ENCODE measurements around the gene RGL4.
"Not testable (repeated sequence)": the region's sequence is repeated elsewhere in the genome, so short reads cannot be mapped to it uniquely, and the experiment has no call there.

Gene RGL4

GRCh38 chr22:23690713-23691112, at the start of gene RGL4:
Gene RGL4, plus strand, starts transcription at chr22:23691013. Its CDS starts 1,018 bp downstream, at chr22:23692031.
- H3K4me3 ChIP-seq (ENCODE audit: low read depth, low read length): no peak within 1 kb of the TSS
- no peak for DNase-seq (ENCODE audit: low read depth)
- TF ChIP-seq CTCF (IDR thresholded peaks at IDR 0.05; ENCODE audit: control insufficient read depth, extremely low read depth, insufficient read depth): no peak

- DNase-seq (ENCODE audit: low read depth); H3K4me3 ChIP-seq (ENCODE audit: low read depth, low read length): not testable (repeated sequence)
Measured at GRCh38 chr22:23646526-23646925, 44.3 kb upstream of the RGL4 start.

- TF ChIP-seq CTCF (IDR thresholded peaks at IDR 0.05; ENCODE audit: control insufficient read depth, extremely low read depth, insufficient read depth): no peak
- no peak for DNase-seq (ENCODE audit: low read depth)
- H3K4me3 ChIP-seq (ENCODE audit: low read depth, low read length): no peak overlapping the region
Measured at GRCh38 chr22:23649071-23649501, 41.7 kb upstream of the RGL4 start.

- no peak overlapping the region for H3K4me3 ChIP-seq (ENCODE audit: low read depth, low read length)
- no peak for DNase-seq (ENCODE audit: low read depth)
- TF ChIP-seq CTCF (IDR thresholded peaks at IDR 0.05; ENCODE audit: control insufficient read depth, extremely low read depth, insufficient read depth): no peak
Measured at GRCh38 chr22:23651676-23652075, 39.1 kb upstream of the RGL4 start.

GRCh38 chr22:23652286-23652685, 38.5 kb upstream of the RGL4 start:
- no peak for TF ChIP-seq CTCF (IDR thresholded peaks at IDR 0.05; ENCODE audit: control insufficient read depth, extremely low read depth, insufficient read depth)
- H3K4me3 ChIP-seq (ENCODE audit: low read depth, low read length): no peak overlapping the region
- DNase-seq (ENCODE audit: low read depth): no peak

GRCh38 chr22:23652711-23653110, 38.1 kb upstream of the RGL4 start:
- TF ChIP-seq CTCF (IDR thresholded peaks at IDR 0.05; ENCODE audit: control insufficient read depth, extremely low read depth, insufficient read depth): no peak
- DNase-seq (ENCODE audit: low read depth): no peak
- H3K4me3 ChIP-seq (ENCODE audit: low read depth, low read length): no peak overlapping the region

- no peak for DNase-seq (ENCODE audit: low read depth)
- no peak for TF ChIP-seq CTCF (IDR thresholded peaks at IDR 0.05; ENCODE audit: control insufficient read depth, extremely low read depth, insufficient read depth)
- no peak overlapping the region for H3K4me3 ChIP-seq (ENCODE audit: low read depth, low read length)
Measured at GRCh38 chr22:23655891-23656475, 34.8 kb upstream of the RGL4 start.

Measured in LNCaP clone FGC (cell line).